Cardiac muscle cell (in vitro differentiated cells and primary cell): ENCODE results near the gene MYBPC3. TPM values are rescaled to one million over a fixed set of nuclear protein-coding genes. Genes with fewer than 3 reads are reported as not detected.

Source experiments
- DNase-seq, 2 donors: peaks; one replicate each; pipeline versions ENCODE4 v3.0.0 to v3.0.0-alpha.2; 2010 to 2017; ENCODE audit warnings: low read depth in 1 of 2, low spot score in 1 of 2
- H3K27ac ChIP-seq: fragments of 200-600 bp; sonication (generic); 2 replicates; pipeline ENCODE4 v1.5.1; 2016
- H3K27me3 ChIP-seq: fragments of 200-600 bp; sonication (generic); 2 replicates; pipeline ENCODE4 v1.6.0; 2016; ENCODE audit warnings: control low read depth
- H3K36me3 ChIP-seq: fragments of 200-600 bp; sonication (generic); 2 replicates; pipeline ENCODE4 v1.5.1; 2016; ENCODE audit warnings: control low read depth
- H3K4me1 ChIP-seq: fragments of 200-600 bp; sonication (generic); 2 replicates; pipeline ENCODE4 v1.8.1; 2017; ENCODE audit warnings: low read depth, mild to moderate bottlenecking, mixed run types
- H3K4me3 ChIP-seq: fragments of 200-600 bp; sonication (generic); 2 replicates; pipeline ENCODE4 v1.5.1; 2016; ENCODE audit warnings: mild to moderate bottlenecking
- H3K9me3 ChIP-seq: fragments of 200-600 bp; sonication (generic); 2 replicates; pipeline ENCODE4 v1.5.1; 2017; ENCODE audit warnings: low read depth, mild to moderate bottlenecking, control low read depth
- CTCF ChIP-seq: IDR thresholded peaks from 2 replicates; pipeline ENCODE4 v1.5.1; 2012; ENCODE audit warnings: low read depth, mild to moderate bottlenecking, low read length
- polyA plus RNA-seq: library from polyadenylated mRNA; unstranded; fragments of >200 nt; fragmentation: Nextera tagmentation; extraction: Ambion mirVana; gene quantifications from 2 replicates; pipeline ENCODE4 v1.2.1, GENCODE V29; 2016
- total RNA-seq: library from RNA; depleted of rRNA; stranded (reverse); fragments of >200 nt; gene quantifications from 2 replicates; pipeline ENCODE4 v1.2.3, GENCODE V29; 2016

Gene MYBPC3
- total and polyA plus RNA-seq, 2 experiments from 2014 or later, result 489 to 751 TPM

- H3K9me3 ChIP-seq, result no peaks in the 10 kb centered on the region
- DNase-seq, result no peak
- H3K27ac ChIP-seq, result peak overlapping the region; percentile 85
- H3K4me3 ChIP-seq, result no peak overlapping the region
- TF ChIP-seq CTCF, result no peak
- peaks cover 45% of the 10 kb centered on the region for H3K36me3 ChIP-seq
- H3K27me3 ChIP-seq, result no peaks in the 10 kb centered on the region
- H3K4me1 ChIP-seq, result no peaks in the 10 kb centered on the region
Measured at GRCh38 chr11:47328449-47329390, 23.8 kb downstream of the MYBPC3 start.

- H3K36me3 ChIP-seq, result peaks cover 37% of the 10 kb centered on the region
- no peak for TF ChIP-seq CTCF
- H3K27ac ChIP-seq, result peak overlapping the region; percentile 85
- no peaks in the 10 kb centered on the region for H3K27me3 ChIP-seq
- no peak overlapping the region for H3K4me3 ChIP-seq
- no peak for DNase-seq
- H3K9me3 ChIP-seq, result no peaks in the 10 kb centered on the region
- H3K4me1 ChIP-seq, result no peaks in the 10 kb centered on the region
Measured at GRCh38 chr11:47327949-47328348, 24.6 kb downstream of the MYBPC3 start.

- H3K27ac ChIP-seq, result peak overlapping the region; percentile 85
- DNase-seq, result no peak
- H3K4me1 ChIP-seq, result no peaks in the 10 kb centered on the region
- H3K27me3 ChIP-seq, result no peaks in the 10 kb centered on the region
- no peaks in the 10 kb centered on the region for H3K9me3 ChIP-seq
- H3K4me3 ChIP-seq, result no peak overlapping the region
- H3K36me3 ChIP-seq, result peaks cover 29% of the 10 kb centered on the region
- TF ChIP-seq CTCF, result no peak
Measured at GRCh38 chr11:47327025-47327424, 25.5 kb downstream of the MYBPC3 start.

- no peak for TF ChIP-seq CTCF
- no peak overlapping the region for H3K4me3 ChIP-seq
- no peak for DNase-seq
- H3K27ac ChIP-seq, result peak overlapping the region; percentile 85
- H3K27me3 ChIP-seq, result no peaks in the 10 kb centered on the region
- H3K4me1 ChIP-seq, result no peaks in the 10 kb centered on the region
- H3K36me3 ChIP-seq, result peaks cover 26% of the 10 kb centered on the region
- H3K9me3 ChIP-seq, result no peaks in the 10 kb centered on the region
Measured at GRCh38 chr11:47326198-47326597, 26.3 kb downstream of the MYBPC3 start.

- no peak for DNase-seq
- peak overlapping the region; percentile 85 for H3K27ac ChIP-seq
- no peak for TF ChIP-seq CTCF
- peaks cover 20% of the 10 kb centered on the region for H3K36me3 ChIP-seq
- no peaks in the 10 kb centered on the region for H3K4me1 ChIP-seq
- no peaks in the 10 kb centered on the region for H3K27me3 ChIP-seq
- no peak overlapping the region for H3K4me3 ChIP-seq
- H3K9me3 ChIP-seq, result no peaks in the 10 kb centered on the region
Measured at GRCh38 chr11:47325271-47326041, 27.0 kb downstream of the MYBPC3 start.
